ENCODE measurements around the gene PON2. TPM values are rescaled to one million over a fixed set of nuclear protein-coding genes. Genes with fewer than 3 reads are reported as not detected.
A peak's percentile ranks its signal among the peaks of the same experiment; 100 is the strongest.

The PON2 gene
- total and polyA plus RNA-seq, 2 of the 13 experiments (the other 11 are each of a cell fraction or from before 2014, with no cell fraction given): 202 to 217 TPM

GRCh38 chr7:95427914-95428516, 6.8 kb downstream of the PON2 start:
- BruUV-seq (replicated peaks): no TSS peak
- Histone ChIP-seq H3K36me3 (replicated peaks in 1 of 2; ENCODE audit: control insufficient read depth in 1 of 2, insufficient read depth in 2 of 2, low read length in 2 of 2) (peaks cover 1 to 9% of the 10 kb centered on the region in 2 experiments; a peak in 4 of 5 replicates), H3K4me1 (ENCODE audit: insufficient read depth, low read length) (peaks cover 68% of the 10 kb centered on the region), H3K9ac (ENCODE audit: insufficient read depth, low read depth, low read length) (no peak overlapping the region), H3K4me2 (ENCODE audit: low read depth, low read length) (no peak overlapping the region), H3K27me3 (ENCODE audit: control insufficient read depth in 1 of 2, insufficient read depth in 2 of 2, low read length in 2 of 2) (no peaks in the 10 kb centered on the region), H3K9me3 (ENCODE audit: low read length) (no peaks in the 10 kb centered on the region), H3K27ac (ENCODE audit: extremely low read length, insufficient read depth, low read length) (no peak overlapping the region), H2AFZ (ENCODE audit: low read length) (no peak overlapping the region), H3K79me2 (ENCODE audit: insufficient read depth, low read length) (peaks cover 80% of the 10 kb centered on the region), H3K4me3 (replicated peaks in 1 of 3; ENCODE audit: insufficient read depth in 1 of 3, low read depth in 2 of 3, low read length in 3 of 3) (no peak overlapping the region), H4K20me1 (ENCODE audit: insufficient read depth, low read length) (no peaks in the 10 kb centered on the region)
- ChIA-PET POLR2A (interaction anchor here (0.9 to 1.1 kb wide), 2 partner anchors 14 to 32 kb away, joined by 3 read pairs; partner anchors contain the start of gene PON3), CTCF (ENCODE audit: low intra/inter-chr PET ratio, low total read pairs) (no interaction called here)
- intact Hi-C loops (cut with micrococcal nuclease; ENCODE audit: unreplicated experiment) (no loop called here), in situ Hi-C loops (cut with HindIII; ENCODE audit: extremely low pct_ligation_motif_present, low pct_unique_long_range_greater_than_20kb) (no loop called here)
- peak; percentile 24 for DNase-seq (ENCODE audit: low spot score)
- 75% methylated on average over 3 of the region's 3 CpGs for WGBS (ENCODE audit: low lambda C conversion rate)
- FAIRE-seq: no peak
- peak; percentile 70 for ATAC-seq
- TF ChIP-seq SOX13 (IDR thresholded peaks at IDR 0.05) (no peak), SOX13 (CRISPR knock-in tag; conservative IDR thresholded peaks at IDR 0.05 in 1 of 2, IDR thresholded peaks at IDR 0.05 in 1 of 2) (peak in 1 of 2 experiments; percentile 80; a peak in 2 of 4 replicates), HOXA5 (CRISPR knock-in tag; IDR thresholded peaks at IDR 0.05) (no peak), MTERF4 (CRISPR knock-in tag; IDR thresholded peaks at IDR 0.05) (no peak), ZGPAT (CRISPR knock-in tag; IDR thresholded peaks at IDR 0.05) (0 out of 2 replicates have a peak, but pooled peaks have one; percentile 23), HOXA3 (CRISPR knock-in tag; IDR thresholded peaks at IDR 0.05) (peak; percentile 30; the same call in 1 of the 2 replicates), TBX2 (CRISPR knock-in tag; IDR thresholded peaks at IDR 0.05; ENCODE audit: borderline replicate concordance) (0 out of 2 replicates have a peak, but pooled peaks have one; percentile 29), FOXP1 (IDR thresholded peaks at IDR 0.05) (no peak), FOXP1 (CRISPR knock-in tag; IDR thresholded peaks at IDR 0.05) (peak; percentile 56; the same call in 1 of the 2 replicates), ZNF781 (CRISPR knock-in tag; IDR thresholded peaks at IDR 0.05; ENCODE audit: borderline replicate concordance, not compliant biosample characterization) (no peak), SOX5 (CRISPR knock-in tag; IDR thresholded peaks at IDR 0.05; ENCODE audit: borderline replicate concordance) (peak; percentile 64; the same call in 1 of the 2 replicates), ZNF574 (CRISPR knock-in tag; IDR thresholded peaks at IDR 0.05) (peak; percentile 27; the same call in 1 of the 2 replicates), FOXK1 (CRISPR knock-in tag; IDR thresholded peaks at IDR 0.05; ENCODE audit: borderline replicate concordance, low read depth) (0 out of 2 replicates have a peak, but pooled peaks have one; percentile 22), ZNF317 (CRISPR knock-in tag; IDR thresholded peaks at IDR 0.05) (peak; percentile 94), ZMYM4 (CRISPR knock-in tag; IDR thresholded peaks at IDR 0.05) (0 out of 2 replicates have a peak, but pooled peaks have one; percentile 38), RCOR2 (CRISPR knock-in tag; IDR thresholded peaks at IDR 0.05) (0 out of 2 replicates have a peak, but pooled peaks have one; percentile 21), ZNF264 (CRISPR knock-in tag; IDR thresholded peaks at IDR 0.05) (peak; percentile 54; the same call in 1 of the 2 replicates), ZNF503 (CRISPR knock-in tag; IDR thresholded peaks at IDR 0.05) (no peak)

All from HepG2 (cell line).